RWPE2 (cell line): Measurements from ENCODE around the gene TBX1.

Experiments
- ATAC-seq: fragments of 200-7000 bp; cut with Tn5 transposase; 3 replicates; pipeline ENCODE4 v1.9.1; 2021; ENCODE audit warnings: low read depth
- DNase-seq: peaks from one replicate; pipeline ENCODE4 v3.0.0-alpha.2; 2020; ENCODE audit warnings: low spot score
- H3K27ac ChIP-seq: fragments of 450-650 bp; 2 replicates; pipeline ENCODE4 v1.5.1; 2017; ENCODE audit warnings: mild to moderate bottlenecking; ENCODE audit not compliant: poor library complexity, severe bottlenecking
- H3K27me3 ChIP-seq: fragments of 250-450 bp; sonication (Bioruptor Pico); 2 replicates; pipeline ENCODE4 v1.5.1; 2021; ENCODE audit warnings: mild to moderate bottlenecking, moderate library complexity; ENCODE audit not compliant: insufficient read depth, poor library complexity, severe bottlenecking
- H3K36me3 ChIP-seq: fragments of 250-450 bp; sonication (Bioruptor Pico); 2 replicates; pipeline ENCODE4 v1.5.1; 2020; ENCODE audit warnings: low read depth, mild to moderate bottlenecking, moderate library complexity
- H3K4me1 ChIP-seq: fragments of 250-450 bp; sonication (Bioruptor Pico); 2 replicates; pipeline ENCODE4 v1.5.1; 2021; ENCODE audit warnings: mild to moderate bottlenecking, moderate library complexity; ENCODE audit not compliant: insufficient read depth, poor library complexity, severe bottlenecking
- H3K4me3 ChIP-seq: fragments of 250-450 bp; sonication (Bioruptor Pico); 2 replicates; pipeline ENCODE4 v1.5.1; 2021; ENCODE audit warnings: mild to moderate bottlenecking, moderate library complexity; ENCODE audit not compliant: severe bottlenecking
- H3K9me3 ChIP-seq: fragments of 250-450 bp; sonication (Bioruptor Pico); 2 replicates; pipeline ENCODE4 v1.5.1; 2021; ENCODE audit warnings: mild to moderate bottlenecking, moderate library complexity; ENCODE audit not compliant: severe bottlenecking
- TF ChIP-seq, protein P1 (sequence below): fragments of 450-650 bp; IDR thresholded peaks from one replicate; pipeline ENCODE4 v1.5.1; 2017; ENCODE audit warnings: mild to moderate bottlenecking, moderate library complexity; ENCODE audit not compliant: poor library complexity, severe bottlenecking

The TBX1 gene

DNA sequence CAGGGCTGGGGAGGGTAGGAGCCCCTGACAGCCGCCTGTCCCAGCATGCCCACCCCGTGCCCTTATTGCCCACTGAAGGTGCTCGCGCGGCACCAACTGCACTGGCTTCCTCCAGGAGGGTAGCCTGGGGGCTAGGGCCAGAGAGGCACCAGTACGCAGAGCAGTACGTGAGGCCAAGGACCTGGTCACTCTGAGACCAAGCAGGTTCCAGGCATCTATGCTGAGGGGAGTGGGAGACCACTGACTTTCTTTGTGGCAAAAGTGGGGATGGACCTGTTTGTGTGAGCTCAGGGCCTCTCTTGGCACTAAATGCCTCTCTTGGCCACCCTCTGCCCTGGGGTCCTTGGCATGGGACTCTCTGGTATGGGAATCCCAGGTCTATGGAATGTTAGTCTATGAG, 26.4 kb upstream of the TBX1 start:
- ATAC-seq: no peak

DNA sequence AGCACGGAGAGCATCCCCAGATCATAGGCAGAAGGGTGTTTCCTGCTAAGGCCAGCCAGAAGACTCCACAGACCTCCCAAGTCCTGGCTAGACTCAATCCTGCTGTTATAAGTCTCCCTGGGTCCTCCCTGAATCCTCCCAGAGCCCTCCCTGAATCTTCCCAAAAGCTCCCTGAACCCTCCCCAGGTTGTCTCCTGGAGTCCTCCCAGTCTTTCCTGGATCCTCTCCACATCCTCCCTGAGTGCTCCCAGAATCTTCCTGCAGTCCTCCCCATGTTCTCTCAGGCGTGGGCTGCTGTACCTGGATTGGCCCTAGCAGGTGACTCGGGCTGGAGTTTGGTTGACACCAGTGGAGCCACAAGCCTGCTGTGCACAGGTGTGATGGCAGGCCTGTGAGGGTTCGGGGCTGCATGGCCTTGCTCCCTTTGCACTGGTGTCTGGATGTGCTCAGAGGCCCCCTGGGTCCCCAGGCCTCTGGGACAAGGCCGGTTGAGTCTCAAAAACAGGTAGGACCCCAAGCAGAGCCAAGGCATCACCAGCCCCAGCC, 25.7 kb upstream of the TBX1 start:
- H3K36me3 ChIP-seq: no peaks in the 10 kb centered on the region
- H3K27me3 ChIP-seq: no peaks in the 10 kb centered on the region
- no peak overlapping the region for H3K4me3 ChIP-seq
- no peak overlapping the region for H3K27ac ChIP-seq
- H3K4me1 ChIP-seq: no peaks in the 10 kb centered on the region
- DNase-seq (no peak), ATAC-seq (no peak)
- H3K9me3 ChIP-seq: no peaks in the 10 kb centered on the region
- TF ChIP-seq, protein P1, sequence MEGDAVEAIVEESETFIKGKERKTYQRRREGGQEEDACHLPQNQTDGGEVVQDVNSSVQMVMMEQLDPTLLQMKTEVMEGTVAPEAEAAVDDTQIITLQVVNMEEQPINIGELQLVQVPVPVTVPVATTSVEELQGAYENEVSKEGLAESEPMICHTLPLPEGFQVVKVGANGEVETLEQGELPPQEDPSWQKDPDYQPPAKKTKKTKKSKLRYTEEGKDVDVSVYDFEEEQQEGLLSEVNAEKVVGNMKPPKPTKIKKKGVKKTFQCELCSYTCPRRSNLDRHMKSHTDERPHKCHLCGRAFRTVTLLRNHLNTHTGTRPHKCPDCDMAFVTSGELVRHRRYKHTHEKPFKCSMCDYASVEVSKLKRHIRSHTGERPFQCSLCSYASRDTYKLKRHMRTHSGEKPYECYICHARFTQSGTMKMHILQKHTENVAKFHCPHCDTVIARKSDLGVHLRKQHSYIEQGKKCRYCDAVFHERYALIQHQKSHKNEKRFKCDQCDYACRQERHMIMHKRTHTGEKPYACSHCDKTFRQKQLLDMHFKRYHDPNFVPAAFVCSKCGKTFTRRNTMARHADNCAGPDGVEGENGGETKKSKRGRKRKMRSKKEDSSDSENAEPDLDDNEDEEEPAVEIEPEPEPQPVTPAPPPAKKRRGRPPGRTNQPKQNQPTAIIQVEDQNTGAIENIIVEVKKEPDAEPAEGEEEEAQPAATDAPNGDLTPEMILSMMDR: no peak

More for the DNA sequence above, 26.4 kb upstream of the TBX1 start:
- H3K36me3 ChIP-seq: no peaks in the 10 kb centered on the region
- no peak for DNase-seq
- no peak overlapping the region for H3K4me3 ChIP-seq
- no peaks in the 10 kb centered on the region for H3K9me3 ChIP-seq
- H3K4me1 ChIP-seq: no peaks in the 10 kb centered on the region
- TF ChIP-seq, protein P1: no peak
- no peaks in the 10 kb centered on the region for H3K27me3 ChIP-seq
- H3K27ac ChIP-seq: no peak overlapping the region

DNA sequence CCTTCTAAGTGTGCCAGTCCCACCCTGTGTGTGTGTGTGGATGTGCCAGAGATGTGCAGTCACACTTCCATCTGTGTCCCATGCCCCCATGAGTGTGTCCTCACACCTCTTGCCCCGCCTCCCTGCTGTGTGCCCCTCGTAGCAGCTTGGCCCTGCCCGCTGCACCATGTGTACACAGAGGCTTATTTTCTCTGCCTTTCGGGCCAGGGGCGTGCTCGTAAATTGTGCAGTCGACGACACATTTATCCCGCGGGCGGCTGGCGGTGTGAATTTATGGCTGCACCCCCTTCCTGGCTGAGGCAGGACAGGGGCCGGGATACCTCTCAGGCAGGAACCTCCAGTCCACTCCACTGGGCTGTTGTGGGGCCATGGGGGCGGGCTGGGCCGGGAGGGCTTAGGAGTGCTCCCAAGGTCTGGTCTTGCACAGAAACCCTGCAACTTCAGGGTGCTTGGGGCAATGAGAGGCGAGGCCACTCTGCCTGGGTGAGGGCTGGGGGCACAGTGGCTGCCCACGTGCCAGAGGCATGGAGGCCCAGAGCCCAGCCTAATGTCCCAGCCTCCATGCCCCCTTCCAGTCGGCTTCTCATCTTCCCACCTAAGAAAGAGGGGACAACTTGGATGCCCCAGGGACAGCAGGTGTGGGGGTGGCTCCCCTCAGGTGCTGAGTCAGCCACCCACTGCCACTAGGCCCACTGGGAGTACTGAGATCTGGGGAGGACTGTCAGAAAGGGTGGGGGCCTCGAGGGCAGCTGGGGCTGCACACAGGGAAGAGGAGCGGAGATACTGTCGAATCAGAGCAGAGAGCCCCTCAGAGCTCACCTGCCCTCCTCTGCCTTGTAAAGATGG, 24.7 kb upstream of the TBX1 start:
- Histone ChIP-seq H3K36me3 (no peaks in the 10 kb centered on the region), H3K9me3 (no peaks in the 10 kb centered on the region), H3K27me3 (no peaks in the 10 kb centered on the region), H3K4me1 (no peaks in the 10 kb centered on the region), H3K27ac (no peak overlapping the region), H3K4me3 (no peak overlapping the region)
- TF ChIP-seq, protein P1: no peak
- DNase-seq (no peak), ATAC-seq (no peak)

DNA sequence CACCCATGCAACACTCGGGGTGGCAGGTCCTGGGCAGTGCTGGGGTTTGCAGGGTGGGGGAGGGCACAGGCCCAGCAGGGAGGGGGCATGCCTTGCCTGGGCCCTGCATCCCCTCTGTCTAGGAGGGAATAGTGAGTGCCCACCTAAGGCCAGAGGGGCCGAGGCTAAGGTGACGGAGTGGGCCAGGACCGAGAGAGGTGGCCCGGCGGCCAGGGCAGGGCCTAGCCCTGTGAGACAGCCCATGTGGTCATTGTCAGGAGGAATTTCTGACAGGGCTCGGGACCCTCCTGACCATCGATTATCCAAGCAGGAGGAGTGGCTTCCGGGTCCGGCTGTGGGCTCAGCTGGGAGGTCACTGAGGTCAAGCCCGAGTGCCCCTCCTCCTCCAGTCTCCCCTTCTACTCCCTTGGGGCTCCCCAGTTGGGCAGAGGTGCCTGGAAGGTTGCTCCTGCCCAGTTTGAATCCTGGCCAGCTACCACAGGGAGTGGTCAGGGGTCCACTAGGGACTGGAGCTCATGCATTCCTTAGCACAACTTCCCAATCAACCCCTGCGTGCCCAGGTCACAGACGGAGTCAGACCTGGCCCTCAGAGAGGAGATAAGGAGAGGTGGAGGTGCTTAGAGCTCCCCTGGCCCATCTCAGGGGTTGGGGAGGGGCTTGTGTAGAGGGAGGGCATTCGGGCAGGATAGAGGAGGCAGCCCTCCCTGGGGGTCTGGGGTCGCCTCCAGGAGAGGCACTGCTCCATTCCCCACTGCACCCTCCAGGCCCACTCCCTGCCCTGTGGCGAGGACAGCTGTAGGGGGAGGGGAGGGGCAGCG, 22.5 kb upstream of the TBX1 start:
- Histone ChIP-seq H3K4me1 (no peaks in the 10 kb centered on the region), H3K27me3 (no peaks in the 10 kb centered on the region), H3K9me3 (no peaks in the 10 kb centered on the region), H3K4me3 (no peak overlapping the region), H3K27ac (no peak overlapping the region), H3K36me3 (no peaks in the 10 kb centered on the region)
- TF ChIP-seq, protein P1: no peak
- DNase-seq (no peak), ATAC-seq (no peak)
